HepG2 (cell line): ENCODE results near the gene C2orf81. TPM values are rescaled to one million over a fixed set of nuclear protein-coding genes. Genes with fewer than 3 reads are reported as not detected.
A peak's percentile ranks its signal among the peaks of the same experiment; 100 is the strongest.

Source experiments
- ATRX ChIP-seq: sonication (generic); formaldehyde crosslinking; IDR thresholded peaks from 2 replicates; pipeline ENCODE4 v1.4.0; 2020; ENCODE audit warnings: missing genetic modification reagents, borderline replicate concordance
- CEBPG ChIP-seq: IDR thresholded peaks from 2 replicates; pipeline ENCODE4 v1.6.1; 2016
- ELF1 ChIP-seq: sonication (generic); formaldehyde crosslinking; IDR thresholded peaks from 2 replicates; pipeline ENCODE4 v1.4.0; 2020; ENCODE audit warnings: missing genetic modification reagents
- HNF4G ChIP-seq, 2 experiments: sonication (generic) in 1 of 2; formaldehyde crosslinking in 1 of 2; IDR thresholded peaks; 2 replicates each; pipeline versions ENCODE4 v1.4.0 to v1.6.1; 2011 to 2020; ENCODE audit warnings: borderline replicate concordance in 2 of 2, low read depth in 2 of 2, mild to moderate bottlenecking in 2 of 2, low read length in 1 of 2, missing genetic modification reagents in 1 of 2, moderate library complexity in 1 of 2
- SIX4 ChIP-seq: sonication (generic); formaldehyde crosslinking; IDR thresholded peaks from 2 replicates; pipeline ENCODE4 v1.4.0; 2020; ENCODE audit warnings: missing genetic modification reagents
- SP5 ChIP-seq: IDR thresholded peaks from 2 replicates; pipeline ENCODE4 v1.6.1; 2016; ENCODE audit warnings: low read depth, borderline replicate concordance
- TAF1 ChIP-seq: sonication (generic); formaldehyde crosslinking; IDR thresholded peaks from 2 replicates; pipeline ENCODE4 v1.4.0; 2020; ENCODE audit warnings: missing genetic modification reagents
- ZBTB40 ChIP-seq, 2 experiments: fragments of 450-650 bp in 1 of 2; sonication (generic) in 1 of 2; formaldehyde crosslinking in 1 of 2; IDR thresholded peaks; 2 replicates each; pipeline versions ENCODE4 v1.6.1 to v1.8.0; 2016 to 2022; ENCODE audit warnings: antibody characterized with exemption in 1 of 2, mild to moderate bottlenecking in 1 of 2, missing genetic modification reagents in 1 of 2
- ZHX2 ChIP-seq, 2 experiments: sonication (generic) in 1 of 2; formaldehyde crosslinking in 1 of 2; IDR thresholded peaks; 2 replicates each; pipeline versions ENCODE4 v1.6.1 to v1.9.0; 2014 to 2022; ENCODE audit warnings: antibody characterized with exemption in 1 of 2, borderline replicate concordance in 1 of 2, inconsistent platforms in 1 of 2, low read depth in 1 of 2, missing genetic modification reagents in 1 of 2
- ZNF136 ChIP-seq: sonication (generic); formaldehyde crosslinking; IDR thresholded peaks from 2 replicates; pipeline ENCODE4 v1.8.1; 2022; ENCODE audit warnings: low read depth, mild to moderate bottlenecking, moderate library complexity, missing genetic modification reagents
- ZNF501 ChIP-seq: sonication (generic); formaldehyde crosslinking; IDR thresholded peaks from 2 replicates; pipeline ENCODE4 v1.5.1; 2020; ENCODE audit warnings: mild to moderate bottlenecking, moderate library complexity, missing genetic modification reagents
- ZNF556 ChIP-seq: sonication (generic); formaldehyde crosslinking; IDR thresholded peaks from 2 replicates; pipeline ENCODE4 v1.4.0; 2020; ENCODE audit warnings: mild to moderate bottlenecking, missing genetic modification reagents, borderline replicate concordance
- ZNF776 ChIP-seq: sonication (generic); formaldehyde crosslinking; IDR thresholded peaks from 2 replicates; pipeline ENCODE4 v1.4.0; 2020; ENCODE audit warnings: mild to moderate bottlenecking, missing genetic modification reagents
- polyA plus RNA-seq, 8 experiments: library from polyadenylated mRNA; depleted of rRNA in 3 of 8; stranded (reverse) in 7 of 8; unstranded in 1 of 8; fragments of >200 nt; fragmentation: Illumina TruSeq in 4 of 8; extraction: Trizol in 4 of 8; gene quantifications; 2 replicates each; pipeline versions ENCODE4 v1.2.1 to v1.2.3, GENCODE V29; 2011 to 2016; ENCODE audit warnings: low read depth in 4 of 8, missing spikeins in 1 of 8, mixed read lengths in 1 of 8; ENCODE audit not compliant: insufficient read depth in 1 of 8
- total RNA-seq, 5 experiments: library from RNA; depleted of rRNA; stranded (reverse); fragments of >200 nt; fragmentation: Illumina TruSeq; extraction: Trizol; gene quantifications; 2 replicates each; pipeline ENCODE4 v1.2.3, GENCODE V29; 2016; ENCODE audit warnings: low read depth in 1 of 5

C2orf81 gene
- total and polyA plus RNA-seq, 2 of the 13 experiments (the other 11 are each of a cell fraction or from before 2014, with no cell fraction given), result 0.15 to 0.17 TPM

- TF ChIP-seq ZHX2 (IDR thresholded peaks at IDR 0.05; ENCODE audit: low read depth) (peak; percentile 50; the same call in 1 of the 2 replicates), ZHX2 (CRISPR knock-in tag; IDR thresholded peaks at IDR 0.05; ENCODE audit: borderline replicate concordance) (no peak), HNF4G (IDR thresholded peaks at IDR 0.05; ENCODE audit: borderline replicate concordance, low read depth, low read length) (no peak), HNF4G (CRISPR knock-in tag; IDR thresholded peaks at IDR 0.05; ENCODE audit: borderline replicate concordance, low read depth) (no peak), ZNF556 (CRISPR knock-in tag) (no peak), TAF1 (CRISPR knock-in tag) (peak; percentile 33; the same call in 1 of the 2 replicates), ZNF776 (CRISPR knock-in tag) (peak; percentile 93), CEBPG (CRISPR knock-in tag) (no peak), ZBTB40 (IDR thresholded peaks at IDR 0.05) (no peak), ZBTB40 (CRISPR knock-in tag; IDR thresholded peaks at IDR 0.05) (no peak), ATRX (CRISPR knock-in tag) (no peak), ZNF136 (peak; percentile 80; the same call in 1 of the 2 replicates), SIX4 (CRISPR knock-in tag) (0 out of 2 replicates have a peak, but pooled peaks have one; percentile 17), SP5 (peak; percentile 80; the same call in 1 of the 2 replicates), ZNF501 (CRISPR knock-in tag) (peak; percentile 83), ELF1 (peak; percentile 39; the same call in 1 of the 2 replicates)
Observed at GRCh38 chr2:74421221-74421870, at the start of gene C2orf81, which contains the start of gene WDR54 (continued).
